Activated CD4-positive, alpha-beta T cell treated with anti-CD3 and anti-CD28 coated beads, Interleukin-2, amount 50 U/mL, for 4 hours (primary cell): Measurements from ENCODE around the gene SLC4A2.
A peak's percentile ranks its signal among the peaks of the same experiment; 100 is the strongest.
"Not testable (repeated sequence)": the region's sequence is repeated elsewhere in the genome, so short reads cannot be mapped to it uniquely, and the experiment has no call there.

Experiments
- DNase-seq, 2 experiments: peaks; one replicate each; pipeline ENCODE4 v3.0.0-alpha.2; 2020

The SLC4A2 gene, protein sequence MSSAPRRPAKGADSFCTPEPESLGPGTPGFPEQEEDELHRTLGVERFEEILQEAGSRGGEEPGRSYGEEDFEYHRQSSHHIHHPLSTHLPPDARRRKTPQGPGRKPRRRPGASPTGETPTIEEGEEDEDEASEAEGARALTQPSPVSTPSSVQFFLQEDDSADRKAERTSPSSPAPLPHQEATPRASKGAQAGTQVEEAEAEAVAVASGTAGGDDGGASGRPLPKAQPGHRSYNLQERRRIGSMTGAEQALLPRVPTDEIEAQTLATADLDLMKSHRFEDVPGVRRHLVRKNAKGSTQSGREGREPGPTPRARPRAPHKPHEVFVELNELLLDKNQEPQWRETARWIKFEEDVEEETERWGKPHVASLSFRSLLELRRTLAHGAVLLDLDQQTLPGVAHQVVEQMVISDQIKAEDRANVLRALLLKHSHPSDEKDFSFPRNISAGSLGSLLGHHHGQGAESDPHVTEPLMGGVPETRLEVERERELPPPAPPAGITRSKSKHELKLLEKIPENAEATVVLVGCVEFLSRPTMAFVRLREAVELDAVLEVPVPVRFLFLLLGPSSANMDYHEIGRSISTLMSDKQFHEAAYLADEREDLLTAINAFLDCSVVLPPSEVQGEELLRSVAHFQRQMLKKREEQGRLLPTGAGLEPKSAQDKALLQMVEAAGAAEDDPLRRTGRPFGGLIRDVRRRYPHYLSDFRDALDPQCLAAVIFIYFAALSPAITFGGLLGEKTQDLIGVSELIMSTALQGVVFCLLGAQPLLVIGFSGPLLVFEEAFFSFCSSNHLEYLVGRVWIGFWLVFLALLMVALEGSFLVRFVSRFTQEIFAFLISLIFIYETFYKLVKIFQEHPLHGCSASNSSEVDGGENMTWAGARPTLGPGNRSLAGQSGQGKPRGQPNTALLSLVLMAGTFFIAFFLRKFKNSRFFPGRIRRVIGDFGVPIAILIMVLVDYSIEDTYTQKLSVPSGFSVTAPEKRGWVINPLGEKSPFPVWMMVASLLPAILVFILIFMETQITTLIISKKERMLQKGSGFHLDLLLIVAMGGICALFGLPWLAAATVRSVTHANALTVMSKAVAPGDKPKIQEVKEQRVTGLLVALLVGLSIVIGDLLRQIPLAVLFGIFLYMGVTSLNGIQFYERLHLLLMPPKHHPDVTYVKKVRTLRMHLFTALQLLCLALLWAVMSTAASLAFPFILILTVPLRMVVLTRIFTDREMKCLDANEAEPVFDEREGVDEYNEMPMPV

DNA sequence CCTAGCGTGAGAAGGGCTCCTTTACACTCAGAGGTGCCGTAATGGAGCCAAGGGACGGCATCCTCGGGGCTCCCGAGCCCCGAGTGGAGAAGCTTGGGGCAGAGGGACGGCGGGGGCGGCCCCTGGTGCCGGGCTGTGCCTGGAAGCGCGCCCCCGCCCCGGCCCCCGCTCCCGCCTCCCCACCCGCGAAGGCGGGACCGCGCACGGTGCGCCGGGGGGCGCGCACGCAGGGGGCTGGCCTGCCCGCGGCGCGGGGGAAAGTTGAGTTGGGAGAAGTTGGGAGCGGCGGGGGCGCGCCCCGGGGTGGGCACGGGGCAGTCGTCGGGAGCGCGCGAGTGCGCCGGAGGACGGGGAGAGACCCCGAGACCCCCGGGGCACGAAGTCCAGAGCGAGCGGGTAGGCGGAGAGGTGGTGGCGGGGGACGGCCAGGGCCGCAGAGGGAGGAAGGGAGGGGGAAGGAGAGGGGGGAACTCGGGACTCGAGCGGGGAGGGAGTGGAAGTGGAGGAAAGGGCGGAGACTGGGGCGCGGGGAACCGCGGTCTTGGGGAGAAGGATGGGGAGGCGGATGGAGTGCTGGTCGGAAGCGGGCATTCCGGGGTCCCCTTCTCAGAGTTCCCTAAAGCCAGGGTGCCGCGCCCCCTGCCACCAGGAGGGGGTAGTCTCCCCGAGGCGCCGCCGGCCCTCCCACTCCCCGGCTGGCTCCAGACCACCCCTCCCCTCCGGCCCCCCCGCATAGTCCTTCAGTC is at the start of gene SLC4A2:
SLC4A2 (plus strand) TSS at position 223 of the 746 bp plus-strand sequence. CDS start 2,399 bp downstream, outside the sequence.
- peak; percentile 61 to 63 for DNase-seq

DNA sequence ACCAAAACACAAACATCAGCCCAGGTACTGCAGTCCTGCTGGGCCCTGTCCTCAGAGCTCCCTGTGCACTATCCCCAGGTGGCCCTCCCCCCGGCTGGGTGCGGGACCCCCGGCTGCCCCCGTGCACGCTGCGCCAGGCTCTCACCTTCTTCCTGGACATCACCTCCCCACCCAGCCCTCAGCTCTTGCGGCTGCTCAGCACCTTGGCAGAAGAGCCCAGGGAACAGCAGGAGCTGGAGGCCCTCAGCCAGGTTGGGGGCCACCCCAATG is 49.4 kb upstream of the SLC4A2 start:
- no peak for DNase-seq

DNA sequence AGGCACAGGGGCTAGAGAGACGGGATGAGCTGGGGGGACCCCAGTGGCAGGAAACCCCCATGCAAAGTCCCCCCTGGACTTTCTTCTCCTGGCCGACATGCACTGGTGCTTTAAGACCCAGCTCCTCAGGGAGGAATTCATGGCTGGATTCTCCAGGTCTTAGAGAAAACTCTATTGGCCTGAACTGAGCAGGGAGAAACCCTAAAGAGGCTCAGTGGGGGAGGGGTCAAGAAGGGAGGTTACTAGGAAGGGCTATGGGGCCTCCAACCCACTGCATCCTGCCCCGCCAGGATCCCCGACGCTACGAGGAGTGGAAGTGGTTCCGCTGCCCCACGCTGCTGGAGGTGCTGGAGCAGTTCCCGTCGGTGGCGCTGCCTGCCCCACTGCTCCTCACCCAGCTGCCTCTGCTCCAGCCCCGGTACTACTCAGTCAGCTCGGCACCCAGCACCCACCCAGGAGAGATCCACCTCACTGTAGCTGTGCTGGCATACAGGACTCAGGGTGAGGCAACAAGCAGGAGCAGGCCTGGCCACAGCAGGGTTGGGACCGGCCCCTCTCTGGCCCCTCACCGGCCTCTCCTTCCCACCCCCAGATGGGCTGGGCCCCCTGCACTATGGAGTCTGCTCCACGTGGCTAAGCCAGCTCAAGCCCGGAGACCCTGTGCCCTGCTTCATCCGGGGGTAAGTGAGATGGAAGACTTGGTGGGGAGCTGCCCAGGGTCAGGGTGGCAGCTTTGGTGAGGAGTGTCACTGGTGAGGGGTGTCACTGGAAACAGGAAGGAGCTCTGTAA is 48.9 kb upstream of the SLC4A2 start:
- DNase-seq: no peak

DNA sequence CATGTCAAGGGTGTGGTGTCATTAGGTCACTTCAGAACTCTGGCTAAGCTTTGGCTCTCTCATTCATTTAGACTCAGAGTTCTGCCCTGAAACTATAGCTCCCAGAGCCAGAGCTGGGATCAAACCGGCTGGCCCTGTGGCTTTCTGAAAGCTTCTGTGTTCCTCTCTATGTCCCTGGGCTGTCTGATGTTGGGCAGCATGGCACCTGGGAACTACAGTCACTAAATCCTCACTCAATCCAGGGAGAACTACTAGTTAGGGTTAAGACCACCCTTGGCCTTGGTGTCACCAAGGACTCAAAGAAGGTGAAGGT is 48.3 kb upstream of the SLC4A2 start:
- DNase-seq: no peak

DNA sequence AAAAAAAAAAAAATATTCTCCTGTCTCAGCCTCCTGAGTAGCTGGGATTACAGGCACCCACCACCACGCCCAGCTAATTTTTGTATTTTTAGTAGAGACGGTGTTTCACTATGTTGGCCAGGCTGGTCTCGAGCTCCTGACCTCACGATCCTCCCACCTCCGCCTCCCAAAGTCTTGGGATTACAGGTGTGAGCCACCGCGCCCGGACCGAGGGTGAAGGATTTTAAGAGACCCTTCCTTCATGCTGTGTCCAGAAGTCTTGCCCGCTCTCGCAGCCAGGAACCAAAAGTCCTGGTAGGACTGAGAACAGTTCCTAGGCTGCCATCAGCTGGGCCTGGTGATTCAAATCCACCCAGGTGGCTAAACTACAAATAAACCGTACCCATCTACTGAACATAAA is 47.8 kb upstream of the SLC4A2 start:
- not testable (repeated sequence) for DNase-seq

DNA sequence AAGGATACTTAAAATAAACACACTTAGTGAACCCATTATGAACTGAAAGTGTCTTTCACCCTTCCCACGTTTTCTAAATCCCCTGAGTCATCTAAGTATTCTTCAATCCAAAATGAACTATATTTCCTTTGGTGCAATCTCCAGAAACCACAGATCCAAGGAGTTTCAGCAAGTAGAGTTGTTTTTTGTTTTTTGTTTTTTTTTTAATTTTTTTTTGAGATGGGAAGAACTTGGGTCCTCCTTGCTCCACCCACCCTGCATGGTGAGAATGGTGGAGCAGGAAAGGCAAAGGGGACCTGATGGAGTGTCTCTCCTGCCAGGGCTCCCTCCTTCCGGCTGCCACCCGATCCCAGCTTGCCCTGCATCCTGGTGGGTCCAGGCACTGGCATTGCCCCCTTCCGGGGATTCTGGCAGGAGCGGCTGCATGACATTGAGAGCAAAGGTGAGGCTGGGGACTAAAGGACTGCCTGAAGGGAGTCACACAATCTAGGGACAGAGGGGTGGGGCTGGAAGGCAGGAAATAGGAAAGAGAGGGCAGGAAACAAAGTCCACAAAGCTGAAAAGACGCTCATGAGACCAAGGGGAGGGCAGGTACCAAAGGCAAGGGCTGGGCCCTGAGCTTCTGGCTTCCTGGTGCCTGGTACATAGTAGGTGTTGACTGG is 47.2 kb upstream of the SLC4A2 start:
- DNase-seq: no peak

DNA sequence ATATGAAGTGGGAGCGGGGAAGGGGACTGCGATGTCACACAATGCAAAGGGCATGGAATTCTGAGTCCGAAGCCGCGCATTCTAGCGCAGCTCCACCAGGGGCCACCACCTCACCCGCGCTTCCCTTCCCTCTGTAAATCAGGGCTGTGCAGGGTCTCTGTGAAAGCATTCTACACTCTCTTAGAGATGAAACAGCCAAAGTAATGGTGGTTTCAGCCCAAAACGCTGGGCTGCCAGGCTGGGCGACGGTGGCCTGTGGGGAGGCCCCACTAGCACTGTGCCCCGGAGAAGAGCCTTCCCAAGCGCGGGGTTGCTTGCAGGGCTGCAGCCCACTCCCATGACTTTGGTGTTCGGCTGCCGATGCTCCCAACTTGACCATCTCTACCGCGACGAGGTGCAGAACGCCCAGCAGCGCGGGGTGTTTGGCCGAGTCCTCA is 46.5 kb upstream of the SLC4A2 start:
- DNase-seq: no peak

DNA sequence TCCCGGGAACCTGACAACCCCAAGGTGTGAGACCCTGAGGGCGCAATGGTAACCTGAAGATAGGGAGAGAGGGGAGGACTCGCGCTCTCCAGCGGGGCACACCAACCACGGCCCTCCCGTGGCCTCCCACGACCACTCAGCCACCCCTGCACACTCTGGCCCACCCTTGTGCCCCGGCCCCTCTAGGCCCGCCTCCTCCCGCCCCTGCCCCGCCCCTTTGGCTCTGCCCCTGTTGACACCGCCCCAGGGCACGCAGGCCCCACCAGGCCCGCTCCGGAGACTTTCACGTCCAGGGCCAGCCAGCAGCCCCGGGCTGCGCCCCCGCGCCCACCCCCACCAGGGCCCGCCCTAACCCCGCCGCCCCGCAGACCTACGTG is 46.0 kb upstream of the SLC4A2 start:
- no peak for DNase-seq

DNA sequence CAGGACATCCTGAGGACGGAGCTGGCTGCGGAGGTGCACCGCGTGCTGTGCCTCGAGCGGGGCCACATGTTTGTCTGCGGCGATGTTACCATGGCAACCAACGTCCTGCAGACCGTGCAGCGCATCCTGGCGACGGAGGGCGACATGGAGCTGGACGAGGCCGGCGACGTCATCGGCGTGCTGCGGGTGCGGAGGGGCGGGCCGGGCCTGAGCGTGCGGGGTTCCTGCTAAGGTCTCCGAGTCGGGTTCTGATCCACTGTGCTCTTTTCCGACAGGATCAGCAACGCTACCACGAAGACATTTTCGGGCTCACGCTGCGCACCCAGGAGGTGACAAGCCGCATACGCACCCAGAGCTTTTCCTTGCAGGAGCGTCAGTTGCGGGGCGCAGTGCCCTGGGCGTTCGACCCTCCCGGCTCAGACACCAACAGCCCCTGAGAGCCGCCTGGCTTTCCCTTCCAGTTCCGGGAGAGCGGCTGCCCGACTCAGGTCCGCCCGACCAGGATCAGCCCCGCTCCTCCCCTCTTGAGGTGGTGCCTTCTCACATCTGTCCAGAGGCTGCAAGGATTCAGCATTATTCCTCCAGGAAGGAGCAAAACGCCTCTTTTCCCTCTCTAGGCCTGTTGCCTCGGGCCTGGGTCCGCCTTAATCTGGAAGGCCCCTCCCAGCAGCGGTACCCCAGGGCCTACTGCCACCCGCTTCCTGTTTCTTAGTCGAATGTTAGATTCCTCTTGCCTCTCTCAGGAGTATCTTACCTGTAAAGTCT is 45.5 kb upstream of the SLC4A2 start:
- peak; percentile 70 to 75 for DNase-seq

DNA sequence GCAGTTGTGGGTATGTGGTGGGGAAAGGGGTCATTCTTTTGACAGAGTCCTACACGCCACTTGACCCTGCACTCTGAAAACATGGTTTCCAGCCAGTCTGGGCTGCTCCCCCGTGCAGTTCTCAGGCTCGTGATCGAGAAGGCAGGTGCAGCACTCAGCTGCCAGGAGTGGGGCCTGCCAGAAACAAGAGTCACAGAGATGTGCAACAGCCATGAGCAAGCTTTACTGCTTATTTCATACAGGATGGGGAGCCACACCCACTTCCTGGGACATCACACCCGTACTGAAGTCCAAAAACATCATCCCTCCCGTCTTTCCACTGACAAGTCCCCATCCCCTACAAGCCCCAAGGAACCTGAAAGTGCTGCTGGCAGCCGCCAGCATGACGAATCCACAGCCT is 44.4 kb upstream of the SLC4A2 start:
- no peak for DNase-seq

DNA sequence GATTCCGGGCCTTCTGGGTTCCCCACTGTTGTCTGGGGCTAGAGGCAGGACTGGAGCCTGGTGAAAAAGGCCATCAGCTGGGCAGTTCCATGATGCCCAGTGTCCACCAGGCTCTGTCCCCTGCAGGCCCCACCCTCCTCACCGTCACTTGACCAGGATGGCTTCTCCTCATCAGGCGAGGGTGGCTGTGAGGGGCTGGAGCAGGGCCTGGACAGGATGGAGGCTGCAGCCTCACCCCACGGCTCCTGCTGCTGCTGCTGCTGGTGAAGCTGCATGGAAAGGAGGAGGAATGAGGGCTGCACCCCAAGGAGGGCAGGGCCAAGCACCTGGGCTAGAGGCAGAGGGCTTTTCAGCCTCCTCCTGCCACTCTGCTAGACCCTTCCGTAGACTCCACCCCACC is 43.4 kb upstream of the SLC4A2 start:
- no peak for DNase-seq

DNA sequence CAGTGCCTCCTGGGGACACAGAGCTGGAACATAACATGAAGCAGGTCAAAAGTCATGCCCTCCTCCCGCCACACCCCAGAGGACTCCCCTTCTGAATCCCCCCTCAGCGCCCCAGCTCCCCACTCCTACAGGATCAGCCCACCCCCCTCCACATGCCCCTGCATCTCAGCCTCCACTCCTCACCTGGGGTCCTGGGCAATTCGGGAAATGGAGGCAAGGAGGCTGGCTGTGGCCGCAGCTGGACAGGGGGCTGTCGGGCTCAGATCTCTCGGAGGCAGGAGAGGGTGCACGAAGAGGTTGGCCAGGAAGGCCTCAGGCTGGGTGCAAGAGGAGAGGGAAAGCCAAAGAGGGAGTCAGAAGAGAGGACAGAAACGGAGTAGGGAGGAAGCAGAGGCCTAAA is 42.9 kb upstream of the SLC4A2 start:
- DNase-seq: no peak

DNA sequence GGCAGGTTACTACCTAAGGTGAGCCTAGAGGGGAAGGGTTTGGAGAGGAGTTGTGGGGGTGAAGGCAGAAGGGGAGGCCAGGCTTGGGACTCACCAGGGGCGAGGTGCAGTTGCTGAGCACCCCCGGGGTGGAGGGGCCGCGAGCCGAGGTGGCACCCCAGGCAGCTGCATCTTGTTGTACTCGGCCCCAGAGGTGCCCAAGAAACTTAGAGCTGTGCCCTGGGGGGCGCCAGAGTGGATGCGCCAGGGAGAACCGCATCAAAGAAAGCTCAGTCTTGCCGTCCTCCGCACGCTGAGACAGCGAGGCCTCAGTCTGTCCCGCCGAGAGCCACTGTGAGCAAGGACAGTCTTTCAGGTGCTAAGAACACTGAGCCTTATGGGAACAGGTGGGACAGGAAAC is 42.4 kb upstream of the SLC4A2 start:
- DNase-seq: no peak

DNA sequence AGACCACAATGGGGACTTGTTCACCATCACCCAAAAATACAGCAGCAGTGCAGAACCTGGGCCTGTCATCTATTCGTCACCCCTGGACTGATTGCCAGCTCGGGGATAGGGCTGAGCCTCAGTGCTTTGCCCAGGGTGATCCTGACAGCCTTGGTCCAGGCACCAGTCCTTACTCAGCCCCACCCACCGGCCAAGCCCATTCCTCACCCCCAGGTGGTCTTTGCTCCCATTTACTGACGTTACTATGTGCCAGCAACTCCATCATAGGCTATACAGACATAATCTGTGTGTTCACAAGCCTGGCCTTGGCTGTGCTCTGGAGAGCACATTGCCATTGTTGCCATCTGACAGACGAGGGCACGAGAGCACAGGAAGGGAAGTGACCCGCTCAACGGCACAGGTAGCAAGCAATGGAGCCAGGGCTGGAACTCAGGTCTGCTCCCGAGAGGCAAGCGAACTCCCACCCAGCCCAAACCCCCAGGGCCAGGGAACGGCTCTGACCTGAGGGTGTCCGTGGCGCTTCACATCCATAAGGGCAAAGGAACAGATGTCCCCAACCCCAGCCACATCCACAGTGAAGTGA is 41.9 kb upstream of the SLC4A2 start:
- DNase-seq: no peak

DNA sequence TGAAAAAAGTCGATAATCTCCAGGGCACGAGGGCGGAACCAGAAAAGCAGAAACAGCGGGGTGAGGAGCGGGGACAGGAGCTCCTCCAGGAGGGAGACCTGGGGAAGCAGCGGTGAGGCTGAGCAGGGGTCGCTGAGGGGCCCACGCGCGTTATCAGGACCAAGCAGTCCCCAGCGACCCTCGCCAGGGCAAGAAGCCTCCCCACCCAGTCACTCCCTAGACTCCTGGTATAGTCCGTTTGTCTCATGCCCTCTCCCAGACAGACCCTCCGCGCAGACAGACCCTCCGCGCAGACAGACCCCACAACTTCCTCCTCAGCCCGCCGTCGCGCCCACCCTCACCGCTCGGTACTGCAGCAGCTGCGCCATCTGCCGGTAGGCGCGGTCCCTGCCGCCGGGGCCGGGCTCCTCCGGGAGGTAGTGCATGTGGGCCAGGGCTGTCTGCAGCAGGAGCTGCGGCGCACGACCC is 41.4 kb upstream of the SLC4A2 start:
- peak; percentile 77 to 79 for DNase-seq

DNA sequence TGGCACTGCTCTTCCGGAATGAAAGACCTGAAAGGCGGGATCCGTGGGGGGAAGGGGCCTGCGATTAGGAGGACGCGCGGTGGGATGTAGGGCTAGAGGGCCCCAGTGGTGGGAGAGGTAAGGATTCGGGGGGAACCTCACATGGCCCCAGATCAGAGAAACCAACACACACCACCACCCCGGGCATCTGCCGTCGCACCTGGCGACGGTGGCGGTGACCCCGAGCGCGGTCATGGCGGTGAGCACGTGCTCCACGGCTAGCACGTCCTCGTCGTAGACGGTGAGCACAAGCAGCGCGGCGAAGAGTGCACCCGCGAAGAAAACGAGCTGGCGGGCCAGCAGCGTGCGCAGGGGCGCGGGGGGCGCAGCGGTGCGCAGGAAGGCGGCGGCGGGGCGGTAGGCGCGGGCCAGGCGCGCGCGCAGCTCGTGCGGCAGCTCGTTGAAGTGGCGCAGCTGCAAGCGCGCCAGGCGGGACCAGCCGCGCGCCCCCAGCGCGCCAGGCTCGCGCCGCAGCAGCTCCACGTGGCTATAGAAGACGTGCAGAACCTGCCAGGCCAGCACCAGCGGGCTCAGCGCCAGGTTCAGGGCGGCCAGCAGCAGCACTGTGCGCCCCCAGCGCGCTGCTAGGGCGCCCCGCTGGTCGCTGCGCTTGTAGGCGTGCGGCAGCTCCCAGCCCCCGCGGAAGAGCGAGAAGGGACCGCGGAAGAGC is 40.8 kb upstream of the SLC4A2 start:
- peak in 1 of 2 experiments; percentile 20 for DNase-seq

DNA sequence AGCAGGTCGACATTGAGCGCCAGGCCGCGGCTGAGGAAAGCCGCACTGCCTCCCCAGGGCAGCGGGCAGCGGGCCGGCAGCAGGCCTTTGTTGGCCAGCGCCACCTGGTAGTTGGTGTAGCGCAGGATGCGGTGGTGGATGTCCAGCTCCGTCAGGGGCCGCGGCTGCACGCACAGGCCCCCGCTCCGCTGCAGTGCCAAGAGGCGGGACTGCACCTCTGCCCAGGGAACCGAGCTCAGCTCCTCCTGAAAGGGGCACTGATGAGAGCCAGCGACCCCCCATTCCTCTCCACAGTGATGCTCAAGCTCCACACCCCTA is 40.3 kb upstream of the SLC4A2 start:
- DNase-seq: no peak

DNA sequence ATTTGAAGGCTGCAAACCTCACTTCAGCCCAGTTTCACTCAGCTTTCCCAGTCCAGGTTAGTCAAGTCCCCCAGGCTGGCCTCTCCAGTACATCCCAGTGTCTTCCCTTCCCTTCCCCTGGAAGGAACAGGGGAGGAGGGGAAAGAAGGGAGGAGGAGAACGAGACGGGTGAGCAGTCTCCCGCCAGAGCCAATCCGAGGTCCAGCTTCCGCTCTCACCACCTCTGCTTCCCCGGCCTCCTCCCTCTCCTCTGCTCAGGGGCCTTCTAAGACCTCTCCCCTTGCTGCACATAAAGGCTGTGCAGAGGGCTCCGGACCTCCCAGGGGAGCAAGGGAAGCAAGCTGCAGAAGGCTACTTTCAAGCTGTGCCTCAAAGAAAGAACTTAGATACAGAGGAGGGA is 39.2 kb upstream of the SLC4A2 start:
- DNase-seq: no peak

DNA sequence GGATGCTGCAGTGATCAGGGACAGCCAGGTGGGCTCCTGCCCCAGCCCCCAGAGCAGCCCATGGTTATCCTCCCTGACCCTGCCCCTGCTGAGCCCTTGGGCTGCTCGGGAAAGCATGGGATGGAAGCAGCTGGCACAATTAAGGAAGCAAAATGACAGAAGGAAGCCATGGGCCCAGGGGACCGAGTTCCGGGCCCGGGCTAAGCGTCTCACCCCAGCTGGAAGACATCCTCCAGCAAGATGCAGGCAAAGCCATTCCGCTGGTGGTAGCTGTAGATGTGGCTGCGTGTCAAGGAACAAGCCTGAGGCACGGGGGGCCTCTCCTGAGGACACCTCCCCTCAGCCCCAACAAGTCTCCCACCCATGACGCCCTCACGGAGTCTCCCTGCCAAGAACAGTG is 36.2 kb upstream of the SLC4A2 start:
- no peak for DNase-seq
